Uterus (tissue), 2 donors: ENCODE measurements around the gene GPR171.

Experiments used
- POLR2A ChIP-seq, 2 donors: fragments of 450-650 bp; IDR thresholded peaks; one replicate each; pipeline ENCODE4 v1.6.1; 2016; ENCODE audit warnings: antibody characterized with exemption in 2 of 2, mild to moderate bottlenecking in 1 of 2, moderate library complexity in 1 of 2
- TF ChIP-seq, protein P1 (sequence below), 4 experiments: fragments of 200-600 bp in 2 of 4; fragments of 450-650 bp in 2 of 4; sonication (generic) in 2 of 4; IDR thresholded peaks; one replicate each; pipeline ENCODE4 v1.5.1; 2016 to 2019; ENCODE audit warnings: antibody characterized with exemption in 4 of 4, mild to moderate bottlenecking in 2 of 4, moderate library complexity in 1 of 4

- TF ChIP-seq, protein P1, sequence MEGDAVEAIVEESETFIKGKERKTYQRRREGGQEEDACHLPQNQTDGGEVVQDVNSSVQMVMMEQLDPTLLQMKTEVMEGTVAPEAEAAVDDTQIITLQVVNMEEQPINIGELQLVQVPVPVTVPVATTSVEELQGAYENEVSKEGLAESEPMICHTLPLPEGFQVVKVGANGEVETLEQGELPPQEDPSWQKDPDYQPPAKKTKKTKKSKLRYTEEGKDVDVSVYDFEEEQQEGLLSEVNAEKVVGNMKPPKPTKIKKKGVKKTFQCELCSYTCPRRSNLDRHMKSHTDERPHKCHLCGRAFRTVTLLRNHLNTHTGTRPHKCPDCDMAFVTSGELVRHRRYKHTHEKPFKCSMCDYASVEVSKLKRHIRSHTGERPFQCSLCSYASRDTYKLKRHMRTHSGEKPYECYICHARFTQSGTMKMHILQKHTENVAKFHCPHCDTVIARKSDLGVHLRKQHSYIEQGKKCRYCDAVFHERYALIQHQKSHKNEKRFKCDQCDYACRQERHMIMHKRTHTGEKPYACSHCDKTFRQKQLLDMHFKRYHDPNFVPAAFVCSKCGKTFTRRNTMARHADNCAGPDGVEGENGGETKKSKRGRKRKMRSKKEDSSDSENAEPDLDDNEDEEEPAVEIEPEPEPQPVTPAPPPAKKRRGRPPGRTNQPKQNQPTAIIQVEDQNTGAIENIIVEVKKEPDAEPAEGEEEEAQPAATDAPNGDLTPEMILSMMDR (IDR thresholded peaks at IDR 0.05), result no peak
- TF ChIP-seq POLR2A (IDR thresholded peaks at IDR 0.05), result no peak
These were observed 2.4 kb downstream of the GPR171 start for GRCh38 chr3:151200586-151200985.
